ENCODE measurements around the gene AMN. TPM values are rescaled to one million over a fixed set of nuclear protein-coding genes. Genes with fewer than 3 reads are reported as not detected.
A peak's percentile ranks its signal among the peaks of the same experiment; 100 is the strongest.

AMN gene
- total RNA-seq, 1 experiment from 2014 or later = not detected

- no peak for DNase-seq (ENCODE audit: low read depth)
Observed at GRCh38 chr14:102943454-102943853, 21.0 kb downstream of the AMN start.

- DNase-seq (ENCODE audit: low read depth) = no peak
Observed at GRCh38 chr14:102943979-102944378, 21.5 kb downstream of the AMN start.

GRCh38 chr14:102944448-102945330 lies 22.2 kb downstream of the AMN start:
- no peak for DNase-seq (ENCODE audit: low read depth)

- DNase-seq (ENCODE audit: low read depth) = no peak
Observed at GRCh38 chr14:102945346-102946130, 23.1 kb downstream of the AMN start.

GRCh38 chr14:102947321-102948103 lies 25.0 kb downstream of the AMN start:
- no peak for DNase-seq (ENCODE audit: low read depth)

- DNase-seq (ENCODE audit: low read depth) = no peak
Observed at GRCh38 chr14:102948698-102949061, 26.2 kb downstream of the AMN start.

- peak; percentile 37 for DNase-seq (ENCODE audit: low read depth)
Observed at GRCh38 chr14:102949062-102949800, 26.8 kb downstream of the AMN start.

GRCh38 chr14:102949801-102950451 lies 27.5 kb downstream of the AMN start:
- no peak for DNase-seq (ENCODE audit: low read depth)

- no peak for DNase-seq (ENCODE audit: low read depth)
Observed at GRCh38 chr14:102951034-102951433, 28.6 kb downstream of the AMN start.

GRCh38 chr14:102951799-102952198 lies 29.3 kb downstream of the AMN start:
- DNase-seq (ENCODE audit: low read depth) = no peak

- DNase-seq (ENCODE audit: low read depth) = no peak
Observed at GRCh38 chr14:102952276-102952675, 29.8 kb downstream of the AMN start.

GRCh38 chr14:102953100-102953499 lies 30.6 kb downstream of the AMN start:
- no peak for DNase-seq (ENCODE audit: low read depth)

- no peak for DNase-seq (ENCODE audit: low read depth)
Observed at GRCh38 chr14:102954081-102954789, 31.8 kb downstream of the AMN start.

GRCh38 chr14:102955636-102956408 lies 33.4 kb downstream of the AMN start:
- no peak for DNase-seq (ENCODE audit: low read depth)

GRCh38 chr14:102957222-102957621 lies 34.8 kb downstream of the AMN start:
- no peak for DNase-seq (ENCODE audit: low read depth)

GRCh38 chr14:102958461-102958860 lies 36.0 kb downstream of the AMN start:
- DNase-seq (ENCODE audit: low read depth) = no peak

GRCh38 chr14:102962111-102962627 lies 39.7 kb downstream of the AMN start:
- no peak for DNase-seq (ENCODE audit: low read depth)

GRCh38 chr14:102964152-102964730 lies 41.8 kb downstream of the AMN start:
- no peak for DNase-seq (ENCODE audit: low read depth)

All from HT1080 (cell line).